Progenitor cell of endocrine pancreas (in vitro differentiated cells): Measurements from ENCODE around the gene TDRD10. TPM values are rescaled to one million over a fixed set of nuclear protein-coding genes. Genes with fewer than 3 reads are reported as not detected.

Experiments
- DNase-seq: peaks from one replicate; pipeline ENCODE4 v3.0.0; 2021; ENCODE audit warnings: low spot score; ENCODE audit not compliant: unreplicated experiment
- H3K27ac Mint-ChIP-seq: 2 replicates; pipeline ENCODE4 v1.8.0; 2021; ENCODE audit warnings: mild to moderate bottlenecking, moderate library complexity, mixed read lengths
- H3K27me3 Mint-ChIP-seq: 2 replicates; pipeline ENCODE4 v1.8.0; 2021; ENCODE audit warnings: mixed read lengths
- H3K36me3 Mint-ChIP-seq: 2 replicates; pipeline ENCODE4 v1.8.0; 2022; ENCODE audit warnings: mixed read lengths; ENCODE audit not compliant: insufficient read depth
- H3K4me1 Mint-ChIP-seq: 2 replicates; pipeline ENCODE4 v1.8.0; 2021; ENCODE audit warnings: low read depth, mixed read lengths
- H3K4me3 Mint-ChIP-seq: 2 replicates; pipeline ENCODE4 v1.8.0; 2021; ENCODE audit warnings: low read depth, mild to moderate bottlenecking, moderate library complexity, mixed read lengths
- H3K9me3 Mint-ChIP-seq: 2 replicates; pipeline ENCODE4 v1.8.0; 2021; ENCODE audit warnings: low read depth, mixed read lengths
- CTCF ChIP-seq: fragments of 200-600 bp; sonication (generic); IDR thresholded peaks from one replicate; pipeline ENCODE4 v1.5.0; 2021; ENCODE audit warnings: antibody characterized with exemption, mild to moderate bottlenecking; ENCODE audit not compliant: unreplicated experiment
- total RNA-seq: library from RNA; stranded (reverse); gene quantifications from 2 replicates; pipeline ENCODE4 v1.2.1, GENCODE V29; 2021

The TDRD10 gene
- total RNA-seq, 1 donor from 2014 or later: not detected

- TF ChIP-seq CTCF: no peak
- H3K4me3 Mint-ChIP-seq: no peak overlapping the region
- no peak overlapping the region for H3K27ac Mint-ChIP-seq
- peaks cover 19% of the 10 kb centered on the region for H3K36me3 Mint-ChIP-seq
- H3K9me3 Mint-ChIP-seq: no peaks in the 10 kb centered on the region
- DNase-seq: no peak
- no peaks in the 10 kb centered on the region for H3K4me1 Mint-ChIP-seq
- H3K27me3 Mint-ChIP-seq: no peaks in the 10 kb centered on the region
Measured at GRCh38 chr1:154595621-154596020, 93.6 kb downstream of the TDRD10 start.

Other genes with a start within 250 kb of the TDRD10 start
- 51.0 and 52.3 TPM in 2 replicates for gene HAX1, start 229.6 kb upstream of the TDRD10 start, total RNA-seq
- gene AQP10, start 181.1 kb upstream of the TDRD10 start, total RNA-seq: 0.64 and 0.96 TPM in 2 replicates
- gene ATP8B2, start 176.7 kb upstream of the TDRD10 start, total RNA-seq: 45.9 and 47.4 TPM in 2 replicates
- gene IL6R, start 96.9 kb upstream of the TDRD10 start, total RNA-seq: 2.0 and 3.1 TPM in 2 replicates
- gene SHE, start 193 bp downstream of the TDRD10 start, total RNA-seq: not detected in 2 replicates
- gene UBE2Q1, start 56.4 kb downstream of the TDRD10 start, total RNA-seq: 77.2 and 88.3 TPM in 2 replicates
- 2.7 and 3.2 TPM in 2 replicates for gene CHRNB2, start 65.6 kb downstream of the TDRD10 start, total RNA-seq
- gene ADAR, start 106.0 kb downstream of the TDRD10 start, total RNA-seq: 168 and 179 TPM in 2 replicates